MM.1S (cell line): Measurements from ENCODE around the gene DHPS.
"Not testable (repeated sequence)": the region's sequence is repeated elsewhere in the genome, so short reads cannot be mapped to it uniquely, and the experiment has no call there.

Experiments
- DNase-seq: peaks from one replicate; pipeline ENCODE4 v3.0.0-alpha.2; 2015
- H2AFZ ChIP-seq: fragments of 300-600 bp; sonication (generic); 2 replicates; pipeline ENCODE4 v1.6.0; 2016; ENCODE audit warnings: antibody characterized with exemption, low read length
- H3F3A ChIP-seq: fragments of 300-600 bp; sonication (generic); 2 replicates; pipeline ENCODE4 v1.6.1; 2016; ENCODE audit warnings: mild to moderate bottlenecking, antibody characterized with exemption, low read length, moderate library complexity, mixed read lengths; ENCODE audit not compliant: insufficient read depth
- H3K27ac ChIP-seq: fragments of 300-600 bp; sonication (generic); 2 replicates; pipeline ENCODE4 v1.5.1; 2016; ENCODE audit warnings: mild to moderate bottlenecking, low read length
- H3K27me3 ChIP-seq: fragments of 300-600 bp; sonication (generic); replicated peaks from 2 replicates; pipeline ENCODE4 v1.6.0; 2016; ENCODE audit warnings: low read length; ENCODE audit not compliant: insufficient read depth
- H3K36me3 ChIP-seq: fragments of 300-600 bp; sonication (generic); replicated peaks from 2 replicates; pipeline ENCODE4 v1.6.1; 2016; ENCODE audit warnings: mild to moderate bottlenecking, low read length, mixed read lengths; ENCODE audit not compliant: insufficient read depth
- H3K4me1 ChIP-seq: fragments of 300-600 bp; sonication (generic); 2 replicates; pipeline ENCODE4 v1.6.1; 2016; ENCODE audit warnings: low read length, mixed read lengths
- H3K4me2 ChIP-seq: fragments of 300-600 bp; sonication (generic); 2 replicates; pipeline ENCODE4 v1.6.0; 2016; ENCODE audit warnings: low read depth, low read length
- H3K4me3 ChIP-seq: fragments of 300-600 bp; sonication (generic); 2 replicates; pipeline ENCODE4 v1.5.1; 2016; ENCODE audit warnings: low read length, mixed read lengths
- H3K79me2 ChIP-seq: fragments of 300-600 bp; sonication (generic); 2 replicates; pipeline ENCODE4 v1.6.1; 2016; ENCODE audit warnings: mixed run types, low read length, mixed read lengths
- H3K9ac ChIP-seq: fragments of 300-600 bp; sonication (generic); 2 replicates; pipeline ENCODE4 v1.6.1; 2016; ENCODE audit warnings: low read length, mixed read lengths
- H3K9me2 ChIP-seq: fragments of 300-600 bp; sonication (generic); replicated peaks from 2 replicates; pipeline ENCODE4 v1.6.1; 2016; ENCODE audit warnings: mild to moderate bottlenecking, low read length, mixed read lengths; ENCODE audit not compliant: insufficient read depth
- H3K9me3 ChIP-seq: fragments of 300-600 bp; sonication (generic); replicated peaks from 2 replicates; pipeline ENCODE4 v1.6.1; 2016; ENCODE audit warnings: mild to moderate bottlenecking, low read length, mixed read lengths; ENCODE audit not compliant: insufficient read depth
- H4K20me1 ChIP-seq: fragments of 300-600 bp; sonication (generic); 2 replicates; pipeline ENCODE4 v1.6.1; 2016; ENCODE audit warnings: mild to moderate bottlenecking, low read length, moderate library complexity, mixed read lengths; ENCODE audit not compliant: insufficient read depth
- CTCF ChIP-seq: fragments of 300-600 bp; sonication (generic); IDR thresholded peaks from 2 replicates; pipeline ENCODE4 v1.5.1; 2016; ENCODE audit warnings: antibody characterized with exemption, low read length, mixed read lengths
- EZH2 ChIP-seq: fragments of 300-600 bp; sonication (generic); optimal IDR thresholded peaks from 2 replicates; pipeline ENCODE3; 2017; ENCODE audit warnings: low read depth, mild to moderate bottlenecking, antibody characterized with exemption, low read length, mixed read lengths
- EZH2phosphoT487 ChIP-seq: fragments of 300-600 bp; sonication (generic); IDR thresholded peaks from 2 replicates; pipeline ENCODE4 v1.6.1; 2018; ENCODE audit warnings: antibody characterized with exemption, low read length

Gene DHPS

GRCh38 chr19:12715102-12715501, 33.4 kb upstream of the DHPS start:
- H3K9me3 ChIP-seq = no peaks in the 10 kb centered on the region
- H3K27me3 ChIP-seq = no peaks in the 10 kb centered on the region
- H3K27ac ChIP-seq = no peak overlapping the region
- H4K20me1 ChIP-seq = no peaks in the 10 kb centered on the region
- TF ChIP-seq EZH2phosphoT487 (no peak), EZH2 (no peak), CTCF (no peak)
- no peak overlapping the region for H3K4me2 ChIP-seq
- H3F3A ChIP-seq = no peaks in the 10 kb centered on the region
- no peak overlapping the region for H3K4me3 ChIP-seq
- peaks cover 52% of the 10 kb centered on the region for H3K79me2 ChIP-seq
- H3K36me3 ChIP-seq = peaks cover 16% of the 10 kb centered on the region
- H3K9ac ChIP-seq = no peak overlapping the region
- no peaks in the 10 kb centered on the region for H3K9me2 ChIP-seq
- H2AFZ ChIP-seq = no peak overlapping the region
- no peak for DNase-seq
- H3K4me1 ChIP-seq = no peaks in the 10 kb centered on the region

GRCh38 chr19:12713304-12713703, 31.6 kb upstream of the DHPS start:
- H3K27me3 ChIP-seq, H3K4me2 ChIP-seq, H3K4me3 ChIP-seq, DNase-seq, H3K9me3 ChIP-seq, H4K20me1 ChIP-seq, H3K4me1 ChIP-seq, H2AFZ ChIP-seq, H3F3A ChIP-seq, H3K9ac ChIP-seq, H3K27ac ChIP-seq, H3K9me2 ChIP-seq: not testable (repeated sequence)
- H3K79me2 ChIP-seq = peaks cover 34% of the 10 kb centered on the region
- peaks cover 14% of the 10 kb centered on the region for H3K36me3 ChIP-seq

GRCh38 chr19:12712077-12712476, 30.4 kb upstream of the DHPS start:
- H3F3A ChIP-seq, H3K4me3 ChIP-seq, H4K20me1 ChIP-seq, H3K27me3 ChIP-seq, H3K9me2 ChIP-seq, H3K4me2 ChIP-seq, H3K4me1 ChIP-seq, H3K9me3 ChIP-seq, DNase-seq, H3K27ac ChIP-seq, H3K9ac ChIP-seq, H2AFZ ChIP-seq: not testable (repeated sequence)
- Histone ChIP-seq H3K36me3 (peaks cover 14% of the 10 kb centered on the region), H3K79me2 (peaks cover 25% of the 10 kb centered on the region)

GRCh38 chr19:12711187-12711586, 29.5 kb upstream of the DHPS start:
- H3K9ac ChIP-seq = no peak overlapping the region
- no peak for DNase-seq
- H3K27me3 ChIP-seq = no peaks in the 10 kb centered on the region
- H3K27ac ChIP-seq = no peak overlapping the region
- no peaks in the 10 kb centered on the region for H3K4me1 ChIP-seq
- H3K9me3 ChIP-seq = no peaks in the 10 kb centered on the region
- TF ChIP-seq EZH2 = no peak
- no peak for TF ChIP-seq EZH2phosphoT487
- no peak for TF ChIP-seq CTCF
- peaks cover 17% of the 10 kb centered on the region for H3K79me2 ChIP-seq
- H3K36me3 ChIP-seq = peaks cover 14% of the 10 kb centered on the region
- H3K9me2 ChIP-seq = no peaks in the 10 kb centered on the region
- H3K4me3 ChIP-seq = no peak overlapping the region
- no peaks in the 10 kb centered on the region for H3F3A ChIP-seq
- H4K20me1 ChIP-seq = no peaks in the 10 kb centered on the region
- no peak overlapping the region for H3K4me2 ChIP-seq
- H2AFZ ChIP-seq = no peak overlapping the region
